ENCODE results near the gene WNT3.

WNT3 gene

GRCh38 chr17:46837521-46837920 is 19.0 kb upstream of the WNT3 start:
- no peak for DNase-seq (ENCODE audit: low read depth in 2 of 2, low spot score in 1 of 2)

- DNase-seq (ENCODE audit: low read depth in 2 of 2, low spot score in 1 of 2): no peak
Measured at GRCh38 chr17:46836500-46836899, 18.0 kb upstream of the WNT3 start.

DNA sequence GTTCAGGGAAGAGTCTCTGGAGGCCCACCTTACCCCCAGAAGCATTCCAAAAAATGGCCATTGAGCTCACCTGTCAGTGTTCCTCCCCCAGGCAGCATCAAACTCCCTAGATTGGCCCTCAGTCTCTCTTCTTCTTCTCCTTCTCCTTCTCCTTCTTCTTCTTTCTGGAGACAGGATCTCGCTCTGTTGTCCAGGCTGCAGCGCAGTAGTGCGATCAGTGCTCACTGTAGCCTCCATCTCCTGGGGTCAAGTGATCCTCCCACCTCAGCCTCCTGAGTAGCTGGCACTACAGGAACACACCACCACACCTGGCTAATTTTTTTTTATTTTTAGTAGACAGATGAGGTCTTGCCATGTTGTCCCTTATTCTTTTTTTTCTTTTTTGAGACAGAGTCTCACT is 16.4 kb upstream of the WNT3 start:
- no peak for DNase-seq (ENCODE audit: low read depth in 2 of 2, low spot score in 1 of 2)

- no peak for DNase-seq (ENCODE audit: low read depth in 2 of 2, low spot score in 1 of 2)
Measured at GRCh38 chr17:46833840-46834208, 15.3 kb upstream of the WNT3 start.

- DNase-seq (ENCODE audit: low read depth in 2 of 2, low spot score in 1 of 2): no peak
Measured at GRCh38 chr17:46832945-46833839, 14.7 kb upstream of the WNT3 start.

DNA sequence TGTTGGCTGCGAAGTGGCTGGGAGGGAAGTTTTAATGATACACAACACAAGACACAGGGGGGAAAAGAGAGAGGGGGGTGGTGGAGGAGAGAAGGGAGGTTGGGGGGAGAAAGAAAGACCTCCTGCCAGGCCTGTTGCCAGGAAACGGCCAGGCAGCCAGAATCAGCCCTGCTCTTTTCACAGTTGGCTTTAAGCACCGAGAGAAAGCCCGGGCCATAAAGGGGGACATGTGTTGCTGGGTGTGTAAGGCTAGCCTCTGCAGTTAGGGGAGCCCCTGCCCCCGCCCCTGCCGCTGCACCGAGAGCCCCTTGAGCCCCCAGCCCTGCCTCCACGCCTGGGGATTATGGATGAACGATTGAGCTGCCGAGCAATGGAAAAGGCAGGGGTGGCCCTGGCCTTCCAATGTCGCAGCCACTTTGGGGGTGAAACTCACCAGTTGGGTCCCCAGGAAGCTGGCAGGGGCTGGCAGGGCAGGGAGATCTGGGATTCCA is 13.9 kb upstream of the WNT3 start:
- no peak for DNase-seq (ENCODE audit: low read depth in 2 of 2, low spot score in 1 of 2)

GRCh38 chr17:46831573-46832330 is 13.3 kb upstream of the WNT3 start:
- DNase-seq (ENCODE audit: low read depth in 2 of 2, low spot score in 1 of 2): no peak

DNA sequence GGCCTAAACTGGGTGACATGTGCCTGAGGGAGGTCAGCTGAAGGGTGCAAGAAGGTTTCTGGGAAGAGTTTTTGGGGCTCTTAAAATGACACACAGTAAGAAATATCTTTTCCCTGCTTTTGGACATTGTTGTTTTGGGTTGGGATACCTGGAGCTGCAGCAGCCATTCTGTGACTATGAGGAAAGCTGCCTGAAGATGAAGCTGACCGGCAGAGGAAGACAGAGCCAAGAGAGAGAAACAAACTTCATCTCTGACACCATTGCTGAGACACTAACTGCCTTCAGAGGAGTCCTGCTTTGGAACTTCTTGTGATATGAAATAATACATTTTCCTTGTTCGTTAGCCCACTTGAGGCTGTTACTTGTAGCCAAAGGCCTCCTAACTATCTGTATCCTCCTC is 8.8 kb upstream of the WNT3 start:
- no peak for DNase-seq (ENCODE audit: low read depth in 2 of 2, low spot score in 1 of 2)

DNA sequence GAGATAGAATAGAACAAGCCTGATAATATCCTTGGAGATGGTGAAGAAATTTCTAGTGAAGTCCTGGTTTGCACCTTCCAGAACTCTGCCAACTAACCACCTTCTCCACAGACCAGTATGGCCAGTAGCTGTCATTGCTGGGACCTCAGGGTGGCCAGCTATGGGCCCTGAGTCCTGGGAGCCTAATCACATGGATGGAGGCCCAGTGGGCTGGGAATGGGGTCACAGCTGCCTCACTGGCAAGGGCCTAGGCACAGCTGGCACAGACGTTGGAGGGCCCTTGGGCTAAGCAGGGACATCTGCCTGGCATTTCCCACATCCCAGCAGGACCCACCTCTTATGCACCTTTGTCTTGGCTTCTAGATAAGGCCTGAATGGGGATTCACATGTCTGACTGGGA is 7.6 kb upstream of the WNT3 start:
- DNase-seq (ENCODE audit: low read depth in 2 of 2, low spot score in 1 of 2): no peak

GRCh38 chr17:46823657-46824056 is 5.2 kb upstream of the WNT3 start:
- DNase-seq (ENCODE audit: low read depth in 2 of 2, low spot score in 1 of 2): no peak

- DNase-seq (ENCODE audit: low read depth in 2 of 2, low spot score in 1 of 2): no peak
Measured at GRCh38 chr17:46822388-46822921, 4.0 kb upstream of the WNT3 start.

DNA sequence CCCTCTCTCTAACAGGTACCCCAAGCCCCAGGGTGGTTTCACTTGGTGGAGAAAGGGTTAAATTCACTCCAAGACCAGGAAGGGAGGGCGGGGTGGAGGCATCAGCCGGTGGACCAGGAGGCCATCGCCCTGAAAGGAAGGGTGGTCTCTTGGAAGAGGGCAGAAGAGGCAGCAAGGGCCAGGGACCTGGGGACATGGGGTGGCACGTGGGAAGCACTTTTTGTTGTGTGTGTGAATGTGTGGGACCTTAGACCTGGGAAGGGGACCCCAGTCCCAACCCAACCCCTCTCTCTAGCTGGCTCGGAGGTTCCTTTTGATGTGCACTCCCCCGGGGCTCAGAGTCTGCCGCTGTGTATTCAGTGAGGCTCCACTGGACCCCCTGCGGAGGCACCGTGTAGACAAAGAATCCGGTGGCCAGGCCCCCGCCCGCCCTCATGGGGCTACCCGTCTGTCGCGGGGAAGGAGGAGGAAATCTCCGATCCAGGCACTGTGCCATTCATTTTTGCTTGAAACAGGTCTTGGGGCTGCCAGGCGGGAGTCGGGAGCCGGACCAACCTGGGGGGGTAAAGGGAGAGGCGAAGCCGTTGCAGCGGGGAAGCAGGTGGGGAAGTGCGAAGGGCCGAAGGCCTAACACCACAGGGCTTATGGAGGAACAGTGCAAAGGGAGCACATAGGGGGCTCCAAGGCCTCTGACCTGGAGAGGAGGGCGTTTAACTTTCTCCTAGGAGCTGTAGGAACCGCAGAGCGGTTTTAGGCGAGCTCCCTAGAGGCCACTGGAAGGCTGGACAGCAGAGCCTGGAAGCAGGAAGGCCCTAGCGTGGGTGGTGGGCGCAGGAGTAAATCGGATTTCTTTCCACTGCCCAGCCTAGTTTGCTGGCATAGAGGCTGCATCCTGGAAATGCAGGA is 3.2 kb upstream of the WNT3 start:
- DNase-seq (ENCODE audit: low read depth in 2 of 2, low spot score in 1 of 2): no peak

- DNase-seq (ENCODE audit: low read depth in 2 of 2, low spot score in 1 of 2): no peak
Measured at GRCh38 chr17:46820592-46821450, 2.3 kb upstream of the WNT3 start.

GRCh38 chr17:46819906-46820351 is 1.4 kb upstream of the WNT3 start:
- no peak for DNase-seq (ENCODE audit: low read depth in 2 of 2, low spot score in 1 of 2)

DNA sequence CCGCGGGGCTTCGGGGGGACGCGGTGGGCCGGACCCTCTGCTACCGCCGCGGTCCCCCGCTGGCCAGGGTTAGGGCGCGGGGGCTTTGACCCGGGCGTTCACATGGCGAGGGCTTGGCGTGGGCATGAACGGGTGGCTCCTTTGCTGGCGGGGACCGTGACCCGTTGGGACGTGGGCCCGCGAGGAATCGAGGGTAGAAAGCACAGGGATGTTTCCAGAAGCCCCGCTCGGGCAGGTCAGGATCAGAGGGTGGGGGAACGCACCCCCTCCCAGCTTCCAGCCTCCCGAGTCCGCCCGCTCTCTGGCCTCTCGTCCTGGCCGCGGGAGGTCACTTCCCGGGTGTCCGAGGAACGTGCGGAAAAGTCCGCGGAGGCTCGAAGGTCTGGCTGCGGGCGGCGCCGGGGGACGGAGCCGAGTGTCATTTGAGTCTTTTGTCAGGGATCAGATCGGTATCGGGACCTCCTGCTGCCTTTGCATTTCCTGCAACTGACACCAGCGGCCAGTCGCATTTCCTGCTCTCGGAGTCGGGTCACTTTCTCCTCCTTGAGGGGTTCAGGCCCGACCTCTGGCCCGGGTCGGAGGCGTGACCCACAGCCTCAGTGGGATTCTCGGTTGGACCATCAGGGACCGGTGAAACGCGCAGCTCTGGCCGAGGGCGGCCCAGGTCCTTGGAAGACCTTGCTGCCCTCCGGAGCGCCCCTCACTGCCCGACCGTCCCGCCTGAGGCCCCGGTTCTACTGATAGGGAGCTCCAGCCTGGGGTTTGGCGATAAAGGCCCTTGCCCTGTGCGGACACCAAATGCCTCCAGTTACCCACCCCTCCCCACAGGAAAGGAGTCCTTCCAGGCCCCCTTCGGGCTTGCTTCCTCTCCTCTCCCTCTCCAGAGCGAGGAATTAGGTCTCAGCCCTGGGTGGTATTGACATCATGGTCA is 702 bp upstream of the WNT3 start:
- DNase-seq (ENCODE audit: low read depth in 2 of 2, low spot score in 1 of 2): no peak

DNA sequence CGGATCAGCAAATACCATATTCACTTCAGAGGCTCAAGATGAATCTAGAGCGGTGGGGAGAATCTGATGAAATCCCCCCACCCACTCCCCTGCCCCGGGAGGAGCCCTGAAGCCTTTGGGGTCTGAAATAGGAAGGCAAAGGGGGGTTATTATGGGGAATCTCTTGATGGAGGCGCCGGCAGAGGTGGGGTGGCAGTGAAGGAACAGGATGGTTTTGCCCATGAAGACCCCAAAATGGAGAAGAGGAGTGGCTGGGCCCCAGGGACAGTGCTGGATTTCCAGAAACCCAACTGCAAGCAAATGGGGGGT is 637 bp downstream of the WNT3 start:
- DNase-seq (ENCODE audit: low read depth in 2 of 2, low spot score in 1 of 2): no peak

DNA sequence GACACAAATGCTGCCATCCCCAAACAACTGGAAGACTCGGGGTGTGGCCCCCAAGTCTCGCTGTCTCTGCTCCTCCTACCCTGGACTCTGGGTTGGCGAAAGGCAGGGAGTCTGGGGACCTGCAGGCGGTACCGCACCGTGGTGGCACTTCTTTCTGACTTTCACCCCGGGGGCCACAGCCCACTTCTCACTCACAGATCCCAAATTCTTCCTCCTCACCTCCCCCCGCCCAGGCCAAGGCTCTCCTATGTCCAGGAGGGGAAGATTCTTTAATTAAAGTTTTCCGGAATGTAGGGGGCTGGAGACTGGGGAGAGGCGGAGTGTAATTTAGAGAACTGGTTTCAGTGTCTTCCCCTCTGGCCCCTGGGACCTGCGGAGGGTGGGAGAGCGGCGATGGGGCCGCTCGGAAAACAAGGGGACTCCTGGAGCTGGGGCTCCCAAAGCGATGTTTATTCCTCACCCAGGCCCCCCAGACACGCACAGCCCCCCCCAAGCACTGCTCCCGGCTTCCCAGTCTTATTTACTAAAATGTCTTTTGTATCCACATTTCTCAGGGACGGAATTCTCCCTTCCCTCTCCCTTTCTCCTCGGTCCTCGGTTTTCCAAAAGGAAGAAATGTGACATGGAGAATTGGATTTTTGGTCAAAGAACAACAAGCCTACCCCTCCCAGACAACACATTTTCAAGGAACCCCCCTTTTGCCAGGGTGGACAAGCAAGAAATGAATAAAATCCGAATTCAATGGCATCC is 1.2 kb downstream of the WNT3 start:
- DNase-seq (ENCODE audit: low read depth in 2 of 2, low spot score in 1 of 2): no peak
